A204.1 (cell line): ENCODE measurements around the gene UST.
"Not testable (repeated sequence)": the region's sequence is repeated elsewhere in the genome, so short reads cannot be mapped to it uniquely, and the experiment has no call there.

ENCODE experiments used
- FAIRE-seq: peaks from 2 replicates; lab custom pipeline; 2012; peaks lifted over from hg19 to GRCh38; lab: Jason Lieb, UNC

UST gene

GRCh38 chr6:148837941-148838340, 91.1 kb downstream of the UST start:
- FAIRE-seq, result no peak

GRCh38 chr6:148839044-148839443, 92.2 kb downstream of the UST start:
- no peak for FAIRE-seq

GRCh38 chr6:148840256-148840655, 93.4 kb downstream of the UST start:
- no peak for FAIRE-seq

- FAIRE-seq, result no peak
These were observed 95.6 kb downstream of the UST start for GRCh38 chr6:148842296-148843019.

GRCh38 chr6:148845464-148845863, 98.6 kb downstream of the UST start:
- no peak for FAIRE-seq

- FAIRE-seq, result no peak
These were observed 100.2 kb downstream of the UST start for GRCh38 chr6:148846778-148847761.

GRCh38 chr6:148848915-148849314, 102.1 kb downstream of the UST start:
- FAIRE-seq, result no peak

GRCh38 chr6:148849449-148849848, 102.6 kb downstream of the UST start:
- FAIRE-seq, result not testable (repeated sequence)

GRCh38 chr6:148850964-148851363, 104.1 kb downstream of the UST start:
- no peak for FAIRE-seq

- FAIRE-seq, result no peak
These were observed 105.1 kb downstream of the UST start for GRCh38 chr6:148851683-148852556.

GRCh38 chr6:148852688-148853087, 105.9 kb downstream of the UST start:
- FAIRE-seq, result no peak

- FAIRE-seq, result not testable (repeated sequence)
These were observed 106.3 kb downstream of the UST start for GRCh38 chr6:148853113-148853512.

- FAIRE-seq, result no peak
These were observed 107.3 kb downstream of the UST start for GRCh38 chr6:148854096-148854495.

GRCh38 chr6:148854992-148855391, 108.2 kb downstream of the UST start:
- FAIRE-seq, result no peak

GRCh38 chr6:148855744-148856143, 108.9 kb downstream of the UST start:
- no peak for FAIRE-seq

- no peak for FAIRE-seq
These were observed 111.1 kb downstream of the UST start for GRCh38 chr6:148857798-148858390.

- not testable (repeated sequence) for FAIRE-seq
These were observed 117.3 kb downstream of the UST start for GRCh38 chr6:148864132-148864531.

GRCh38 chr6:148864941-148865340, 118.1 kb downstream of the UST start:
- no peak for FAIRE-seq

GRCh38 chr6:148866657-148867268, 119.9 kb downstream of the UST start:
- FAIRE-seq, result no peak

- no peak for FAIRE-seq
These were observed 121.0 kb downstream of the UST start for GRCh38 chr6:148867862-148868261.

GRCh38 chr6:148868314-148868713, 121.5 kb downstream of the UST start:
- FAIRE-seq, result no peak
